Liver (tissue), 9 donors: ENCODE data around the gene MCCD1. TPM values are rescaled to one million over a fixed set of nuclear protein-coding genes. Genes with fewer than 3 reads are reported as not detected.

Experiments
- DNase-seq: peaks from one replicate; pipeline ENCODE4 v3.0.0-alpha.2; 2017; ENCODE audit warnings: low spot score
- H3K27ac ChIP-seq, 2 donors: one replicate each; pipeline ENCODE4 v1.7.0; 2013; ENCODE audit warnings: inconsistent platforms in 2 of 2, low read length in 2 of 2, control low read depth in 1 of 2, low read depth in 1 of 2, mild to moderate bottlenecking in 1 of 2
- H3K27me3 ChIP-seq, 4 donors: one replicate each; pipeline versions ENCODE4 v1.6.1 to v1.7.0; 2013; ENCODE audit warnings: low read length in 3 of 4, inconsistent platforms in 1 of 4, mild to moderate bottlenecking in 1 of 4, moderate library complexity in 1 of 4; ENCODE audit not compliant: control insufficient read depth in 4 of 4, insufficient read depth in 4 of 4
- H3K36me3 ChIP-seq, 4 donors: one replicate each; pipeline versions ENCODE4 v1.6.1 to v1.7.0; 2013; ENCODE audit warnings: low read length in 3 of 4, mild to moderate bottlenecking in 3 of 4, low read depth in 1 of 4, moderate library complexity in 1 of 4; ENCODE audit not compliant: control insufficient read depth in 4 of 4, insufficient read depth in 3 of 4
- H3K4me1 ChIP-seq, 4 donors: one replicate each; pipeline versions ENCODE4 v1.6.1 to v1.7.0; 2013; ENCODE audit warnings: low read length in 3 of 4, mild to moderate bottlenecking in 3 of 4, moderate library complexity in 1 of 4; ENCODE audit not compliant: control insufficient read depth in 4 of 4, insufficient read depth in 4 of 4
- H3K4me3 ChIP-seq, 3 donors: one replicate each; pipeline versions ENCODE4 v1.6.1 to v1.7.0; 2013; ENCODE audit warnings: low read length in 3 of 3, control low read depth in 1 of 3, low read depth in 1 of 3, mild to moderate bottlenecking in 1 of 3
- H3K9ac ChIP-seq, 2 donors: one replicate each; pipeline ENCODE4 v1.7.0; 2013; ENCODE audit warnings: low read length in 2 of 2, mild to moderate bottlenecking in 2 of 2, moderate library complexity in 2 of 2, control low read depth in 1 of 2, low read depth in 1 of 2
- H3K9me3 ChIP-seq, 4 donors: one replicate each; pipeline versions ENCODE4 v1.6.1 to v1.7.0; 2013; ENCODE audit warnings: low read length in 3 of 4; ENCODE audit not compliant: control insufficient read depth in 4 of 4
- EGR1 ChIP-seq, 2 donors: IDR thresholded peaks; 2 replicates each; pipeline ENCODE4 v1.6.1; 2016 to 2018; ENCODE audit warnings: antibody characterized with exemption in 2 of 2, low read depth in 2 of 2
- FOXA2 ChIP-seq: IDR thresholded peaks from 2 replicates; pipeline ENCODE4 v1.6.1; 2016; ENCODE audit warnings: antibody characterized with exemption
- HNF4A ChIP-seq, 2 donors: conservative IDR thresholded peaks; 2 replicates each; pipeline ENCODE4 v1.6.1; 2016; ENCODE audit warnings: antibody characterized with exemption in 2 of 2, mild to moderate bottlenecking in 2 of 2
- HNF4G ChIP-seq: IDR thresholded peaks from 2 replicates; pipeline ENCODE4 v1.6.1; 2016; ENCODE audit warnings: antibody characterized with exemption
- JUND ChIP-seq, 2 donors: IDR thresholded peaks; 2 replicates each; pipeline ENCODE4 v1.6.1; 2016; ENCODE audit warnings: antibody characterized with exemption in 2 of 2
- NR2F2 ChIP-seq: IDR thresholded peaks from 2 replicates; pipeline ENCODE4 v1.6.1; 2016; ENCODE audit warnings: antibody characterized with exemption
- RAD21 ChIP-seq, 2 donors: IDR thresholded peaks; 2 replicates each; pipeline ENCODE4 v1.6.1; 2016; ENCODE audit warnings: antibody characterized with exemption in 2 of 2, mild to moderate bottlenecking in 2 of 2
- RXRA ChIP-seq, 2 donors: IDR thresholded peaks; 2 replicates each; pipeline ENCODE4 v1.6.1; 2017 to 2018; ENCODE audit warnings: antibody characterized with exemption in 2 of 2, mild to moderate bottlenecking in 1 of 2
- SP1 ChIP-seq: IDR thresholded peaks from 2 replicates; pipeline ENCODE4 v1.6.1; 2018; ENCODE audit warnings: antibody characterized with exemption, mild to moderate bottlenecking
- TAF1 ChIP-seq: conservative IDR thresholded peaks from 2 replicates; pipeline ENCODE4 v1.6.1; 2016; ENCODE audit warnings: antibody characterized with exemption, mild to moderate bottlenecking
- YY1 ChIP-seq: IDR thresholded peaks from 2 replicates; pipeline ENCODE4 v1.6.1; 2016; ENCODE audit warnings: antibody characterized with exemption, mild to moderate bottlenecking
- WGBS: extraction: QIAGEN DNeasy Blood & Tissue Kit; methylation state at CpG from one replicate; pipeline ENCODE4 v1.1.7; 2013; 5-methylcytosine and 5-hydroxymethylcytosine counted together
- polyA plus RNA-seq, 2 donors: library from polyadenylated mRNA; stranded (reverse) in 1 of 2; unstranded in 1 of 2; fragments of 200-250 nt in 1 of 2; fragments of >200 nt in 1 of 2; fragmentation: Nextera tagmentation in 1 of 2; extraction: Ambion mirVana in 1 of 2; gene quantifications; one replicate each; pipeline versions ENCODE4 v1.2.1 to v1.2.3, GENCODE V29; 2013 to 2015
- total RNA-seq, 2 donors: library from RNA; depleted of rRNA; stranded (reverse); fragments of >200 nt; gene quantifications; one replicate each; pipeline ENCODE4 v1.2.3, GENCODE V29; 2014
- TF ChIP-seq, protein P1 (sequence below): IDR thresholded peaks from 2 replicates; pipeline ENCODE4 v1.6.1; 2016; ENCODE audit warnings: antibody characterized with exemption, mild to moderate bottlenecking
- TF ChIP-seq, protein P2 (sequence below): fragments of 150-350 bp; IDR thresholded peaks from 2 replicates; pipeline ENCODE4 v1.5.1; 2017; ENCODE audit warnings: improper control_type of control experiment, low read depth, low read length; ENCODE audit not compliant: missing input control
- TF ChIP-seq, protein P3 (sequence below): IDR thresholded peaks from 2 replicates; pipeline ENCODE4 v1.6.1; 2016; ENCODE audit warnings: antibody characterized with exemption
- TF ChIP-seq, protein P4 (sequence below): IDR thresholded peaks from 2 replicates; pipeline ENCODE4 v1.6.1; 2016; ENCODE audit warnings: antibody characterized with exemption
- TF ChIP-seq, protein P5 (sequence below): IDR thresholded peaks from 2 replicates; pipeline ENCODE4 v1.6.1; 2016; ENCODE audit warnings: antibody characterized with exemption
- donor health status: healthy.
- donor health status: healthy.
- donor health status: healthy.
- donor health status: healthy.
- donor health status: healthy.

MCCD1 gene
- total and polyA plus RNA-seq, 4 donors = 0.56 TPM; not detected in 3

DNA sequence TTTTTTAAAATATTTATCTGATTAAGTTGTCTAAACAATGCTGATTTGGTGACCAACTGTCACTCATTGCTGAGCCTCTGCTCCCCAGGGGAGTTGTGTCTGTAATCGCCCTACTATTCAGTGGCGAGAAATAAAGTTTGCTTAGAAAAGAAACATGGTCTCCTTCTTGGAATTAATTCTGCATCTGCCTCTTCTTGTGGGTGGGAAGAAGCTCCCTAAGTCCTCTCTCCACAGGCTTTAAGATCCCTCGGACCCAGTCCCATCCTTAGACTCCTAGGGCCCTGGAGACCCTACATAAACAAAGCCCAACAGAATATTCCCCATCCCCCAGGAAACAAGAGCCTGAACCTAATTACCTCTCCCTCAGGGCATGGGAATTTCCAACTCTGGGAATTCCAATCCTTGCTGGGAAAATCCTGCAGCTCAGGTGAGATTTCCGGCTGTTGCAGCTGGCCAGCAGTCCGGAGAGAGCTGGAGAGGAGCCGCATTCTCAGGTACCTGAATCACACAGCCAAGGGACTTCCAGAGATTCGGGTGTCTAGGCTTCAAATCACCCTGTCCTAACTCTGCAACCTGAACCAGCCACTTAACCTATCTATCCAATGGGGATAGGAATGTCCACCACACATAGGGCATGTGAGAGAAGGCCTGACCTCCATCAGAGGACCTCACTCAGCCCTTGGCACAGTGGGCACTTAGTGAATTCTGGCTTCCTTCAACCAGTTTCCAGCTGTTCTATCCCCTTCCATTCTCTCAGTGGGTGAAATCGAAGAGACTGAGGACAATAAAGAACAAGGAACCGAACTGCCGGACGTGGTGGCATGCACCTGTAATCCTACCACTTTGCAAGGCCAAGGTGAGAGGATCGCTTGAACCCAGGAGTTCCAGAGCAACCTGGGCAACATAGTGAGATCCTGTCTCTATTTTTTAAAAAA lies 49.7 kb downstream of the MCCD1 start:
- Histone ChIP-seq H3K27ac (no peak overlapping the region), H3K27me3 (no peaks in the 10 kb centered on the region), H3K9ac (no peak overlapping the region), H3K4me1 (peaks cover 0 to 16% (median 6%) of the 10 kb centered on the region in 4 donors), H3K4me3 (no peak overlapping the region), H3K9me3 (no peaks in the 10 kb centered on the region), H3K36me3 (no peaks in the 10 kb centered on the region)
- TF ChIP-seq, protein P1, sequence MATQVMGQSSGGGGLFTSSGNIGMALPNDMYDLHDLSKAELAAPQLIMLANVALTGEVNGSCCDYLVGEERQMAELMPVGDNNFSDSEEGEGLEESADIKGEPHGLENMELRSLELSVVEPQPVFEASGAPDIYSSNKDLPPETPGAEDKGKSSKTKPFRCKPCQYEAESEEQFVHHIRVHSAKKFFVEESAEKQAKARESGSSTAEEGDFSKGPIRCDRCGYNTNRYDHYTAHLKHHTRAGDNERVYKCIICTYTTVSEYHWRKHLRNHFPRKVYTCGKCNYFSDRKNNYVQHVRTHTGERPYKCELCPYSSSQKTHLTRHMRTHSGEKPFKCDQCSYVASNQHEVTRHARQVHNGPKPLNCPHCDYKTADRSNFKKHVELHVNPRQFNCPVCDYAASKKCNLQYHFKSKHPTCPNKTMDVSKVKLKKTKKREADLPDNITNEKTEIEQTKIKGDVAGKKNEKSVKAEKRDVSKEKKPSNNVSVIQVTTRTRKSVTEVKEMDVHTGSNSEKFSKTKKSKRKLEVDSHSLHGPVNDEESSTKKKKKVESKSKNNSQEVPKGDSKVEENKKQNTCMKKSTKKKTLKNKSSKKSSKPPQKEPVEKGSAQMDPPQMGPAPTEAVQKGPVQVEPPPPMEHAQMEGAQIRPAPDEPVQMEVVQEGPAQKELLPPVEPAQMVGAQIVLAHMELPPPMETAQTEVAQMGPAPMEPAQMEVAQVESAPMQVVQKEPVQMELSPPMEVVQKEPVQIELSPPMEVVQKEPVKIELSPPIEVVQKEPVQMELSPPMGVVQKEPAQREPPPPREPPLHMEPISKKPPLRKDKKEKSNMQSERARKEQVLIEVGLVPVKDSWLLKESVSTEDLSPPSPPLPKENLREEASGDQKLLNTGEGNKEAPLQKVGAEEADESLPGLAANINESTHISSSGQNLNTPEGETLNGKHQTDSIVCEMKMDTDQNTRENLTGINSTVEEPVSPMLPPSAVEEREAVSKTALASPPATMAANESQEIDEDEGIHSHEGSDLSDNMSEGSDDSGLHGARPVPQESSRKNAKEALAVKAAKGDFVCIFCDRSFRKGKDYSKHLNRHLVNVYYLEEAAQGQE = no peak
- TF ChIP-seq NR2F2 = no peak
- no peak for TF ChIP-seq RXRA (IDR thresholded peaks at IDR 0.05)
- TF ChIP-seq, protein P2, sequence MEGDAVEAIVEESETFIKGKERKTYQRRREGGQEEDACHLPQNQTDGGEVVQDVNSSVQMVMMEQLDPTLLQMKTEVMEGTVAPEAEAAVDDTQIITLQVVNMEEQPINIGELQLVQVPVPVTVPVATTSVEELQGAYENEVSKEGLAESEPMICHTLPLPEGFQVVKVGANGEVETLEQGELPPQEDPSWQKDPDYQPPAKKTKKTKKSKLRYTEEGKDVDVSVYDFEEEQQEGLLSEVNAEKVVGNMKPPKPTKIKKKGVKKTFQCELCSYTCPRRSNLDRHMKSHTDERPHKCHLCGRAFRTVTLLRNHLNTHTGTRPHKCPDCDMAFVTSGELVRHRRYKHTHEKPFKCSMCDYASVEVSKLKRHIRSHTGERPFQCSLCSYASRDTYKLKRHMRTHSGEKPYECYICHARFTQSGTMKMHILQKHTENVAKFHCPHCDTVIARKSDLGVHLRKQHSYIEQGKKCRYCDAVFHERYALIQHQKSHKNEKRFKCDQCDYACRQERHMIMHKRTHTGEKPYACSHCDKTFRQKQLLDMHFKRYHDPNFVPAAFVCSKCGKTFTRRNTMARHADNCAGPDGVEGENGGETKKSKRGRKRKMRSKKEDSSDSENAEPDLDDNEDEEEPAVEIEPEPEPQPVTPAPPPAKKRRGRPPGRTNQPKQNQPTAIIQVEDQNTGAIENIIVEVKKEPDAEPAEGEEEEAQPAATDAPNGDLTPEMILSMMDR = no peak
- no peak for TF ChIP-seq EGR1 (IDR thresholded peaks at IDR 0.05; ENCODE audit: low read depth in 2 of 2)
- no peak for TF ChIP-seq TAF1
- TF ChIP-seq, protein P3, sequence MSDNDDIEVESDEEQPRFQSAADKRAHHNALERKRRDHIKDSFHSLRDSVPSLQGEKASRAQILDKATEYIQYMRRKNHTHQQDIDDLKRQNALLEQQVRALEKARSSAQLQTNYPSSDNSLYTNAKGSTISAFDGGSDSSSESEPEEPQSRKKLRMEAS = no peak
- TF ChIP-seq YY1 = no peak
- TF ChIP-seq HNF4G = no peak
- TF ChIP-seq RAD21 (IDR thresholded peaks at IDR 0.05) = no peak
- TF ChIP-seq FOXA2 = no peak
- TF ChIP-seq, protein P4, sequence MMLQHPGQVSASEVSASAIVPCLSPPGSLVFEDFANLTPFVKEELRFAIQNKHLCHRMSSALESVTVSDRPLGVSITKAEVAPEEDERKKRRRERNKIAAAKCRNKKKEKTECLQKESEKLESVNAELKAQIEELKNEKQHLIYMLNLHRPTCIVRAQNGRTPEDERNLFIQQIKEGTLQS = no peak
- TF ChIP-seq JUND (IDR thresholded peaks at IDR 0.05) = no peak
- TF ChIP-seq HNF4A (conservative IDR thresholded peaks at IDR 0.05) = no peak
- TF ChIP-seq SP1 = no peak
- TF ChIP-seq, protein P5, sequence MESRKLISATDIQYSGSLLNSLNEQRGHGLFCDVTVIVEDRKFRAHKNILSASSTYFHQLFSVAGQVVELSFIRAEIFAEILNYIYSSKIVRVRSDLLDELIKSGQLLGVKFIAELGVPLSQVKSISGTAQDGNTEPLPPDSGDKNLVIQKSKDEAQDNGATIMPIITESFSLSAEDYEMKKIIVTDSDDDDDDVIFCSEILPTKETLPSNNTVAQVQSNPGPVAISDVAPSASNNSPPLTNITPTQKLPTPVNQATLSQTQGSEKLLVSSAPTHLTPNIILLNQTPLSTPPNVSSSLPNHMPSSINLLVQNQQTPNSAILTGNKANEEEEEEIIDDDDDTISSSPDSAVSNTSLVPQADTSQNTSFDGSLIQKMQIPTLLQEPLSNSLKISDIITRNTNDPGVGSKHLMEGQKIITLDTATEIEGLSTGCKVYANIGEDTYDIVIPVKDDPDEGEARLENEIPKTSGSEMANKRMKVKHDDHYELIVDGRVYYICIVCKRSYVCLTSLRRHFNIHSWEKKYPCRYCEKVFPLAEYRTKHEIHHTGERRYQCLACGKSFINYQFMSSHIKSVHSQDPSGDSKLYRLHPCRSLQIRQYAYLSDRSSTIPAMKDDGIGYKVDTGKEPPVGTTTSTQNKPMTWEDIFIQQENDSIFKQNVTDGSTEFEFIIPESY = no peak
- no peak for DNase-seq
- 85% methylated on average over 12 of the region's 12 CpGs for WGBS
